Measurements from ENCODE around the gene PATJ. TPM values are rescaled to one million over a fixed set of nuclear protein-coding genes. Genes with fewer than 3 reads are reported as not detected.
"Not testable (repeated sequence)": the region's sequence is repeated elsewhere in the genome, so short reads cannot be mapped to it uniquely, and the experiment has no call there.

Gene PATJ
- total RNA-seq, 1 donor from 2014 or later, result 39.4 TPM

GRCh38 chr1:61842863-61843514 lies 100.7 kb downstream of the PATJ start:
- Mint-ChIP-seq H3K4me1 (ENCODE audit: unreplicated experiment) (peaks cover 21% of the 10 kb centered on the region), H3K27me3 (no peaks in the 10 kb centered on the region), H3K36me3 (peaks cover 8% of the 10 kb centered on the region), H3K9me3 (no peaks in the 10 kb centered on the region), H3K27ac (no peak overlapping the region), H3K4me3 (no peak overlapping the region)
- DNase-seq (ENCODE audit: extremely low spot score, unreplicated experiment), result no peak
- TF ChIP-seq CTCF (conservative IDR thresholded peaks at IDR 0.05), result no peak

DNA sequence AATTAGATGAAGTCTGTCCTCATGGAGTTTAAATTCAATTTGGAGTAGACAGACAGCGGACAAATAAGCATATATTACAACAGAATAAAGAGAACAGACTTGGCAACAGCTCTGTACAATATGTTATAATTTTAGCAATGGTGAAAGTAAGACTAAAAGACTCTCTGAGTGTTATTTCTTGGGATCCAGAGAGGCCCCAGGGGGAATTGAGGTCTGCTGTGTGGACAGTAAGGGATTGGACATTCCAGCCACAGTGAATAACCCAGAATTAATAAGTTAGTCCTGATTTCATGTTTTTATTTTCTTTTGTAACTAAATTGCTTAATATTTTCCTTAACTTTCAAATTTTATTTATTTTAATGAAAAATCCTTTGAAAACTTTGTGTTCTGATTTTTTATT lies 101.7 kb downstream of the PATJ start:
- DNase-seq (ENCODE audit: extremely low spot score, unreplicated experiment), result no peak
- no peak overlapping the region for H3K27ac Mint-ChIP-seq
- no peak for TF ChIP-seq CTCF (conservative IDR thresholded peaks at IDR 0.05)
- H3K27me3 Mint-ChIP-seq, result no peaks in the 10 kb centered on the region
- H3K4me3 Mint-ChIP-seq, result no peak overlapping the region
- H3K36me3 Mint-ChIP-seq, result peaks cover 4% of the 10 kb centered on the region
- peaks cover 21% of the 10 kb centered on the region for H3K4me1 Mint-ChIP-seq (ENCODE audit: unreplicated experiment)
- no peaks in the 10 kb centered on the region for H3K9me3 Mint-ChIP-seq

- not testable (repeated sequence) for H3K9me3 Mint-ChIP-seq; DNase-seq (ENCODE audit: extremely low spot score, unreplicated experiment); H3K4me3 Mint-ChIP-seq; H3K36me3 Mint-ChIP-seq; H3K27me3 Mint-ChIP-seq; H3K27ac Mint-ChIP-seq
- H3K4me1 Mint-ChIP-seq (ENCODE audit: unreplicated experiment), result peaks cover 21% of the 10 kb centered on the region
These were observed 102.4 kb downstream of the PATJ start for GRCh38 chr1:61844664-61845063.

- no peak for DNase-seq (ENCODE audit: extremely low spot score, unreplicated experiment)
- TF ChIP-seq CTCF (conservative IDR thresholded peaks at IDR 0.05), result no peak
- Mint-ChIP-seq H3K27me3 (no peaks in the 10 kb centered on the region), H3K9me3 (no peaks in the 10 kb centered on the region), H3K27ac (no peak overlapping the region), H3K4me1 (ENCODE audit: unreplicated experiment) (peaks cover 17% of the 10 kb centered on the region), H3K4me3 (no peak overlapping the region), H3K36me3 (no peaks in the 10 kb centered on the region)
These were observed 109.0 kb downstream of the PATJ start for GRCh38 chr1:61851235-61851634.

- no peaks in the 10 kb centered on the region for H3K36me3 Mint-ChIP-seq
These were observed 109.8 kb downstream of the PATJ start for GRCh38 chr1:61851849-61852669.

More at GRCh38 chr1:61851849-61852669, 109.8 kb downstream of the PATJ start:
- Mint-ChIP-seq H3K27me3 (no peaks in the 10 kb centered on the region), H3K4me3 (no peak overlapping the region), H3K27ac (peak overlapping the region; percentile 29), H3K9me3 (no peaks in the 10 kb centered on the region), H3K4me1 (ENCODE audit: unreplicated experiment) (peaks cover 17% of the 10 kb centered on the region)
- TF ChIP-seq CTCF (conservative IDR thresholded peaks at IDR 0.05), result peak; percentile 87
- no peak for DNase-seq (ENCODE audit: extremely low spot score, unreplicated experiment)

All from type B pancreatic cell (in vitro differentiated cells).